Panc1 (cell line): ENCODE measurements around the gene KLHL4.

Experiments
- CTCF ChIP-seq: fragments of 450-650 bp; IDR thresholded peaks from 2 replicates; pipeline ENCODE4 v1.5.1; 2017; ENCODE audit warnings: mild to moderate bottlenecking
- TCF7L2 ChIP-seq: IDR thresholded peaks from 2 replicates; pipeline ENCODE4 v1.6.1; 2011; ENCODE audit warnings: mild to moderate bottlenecking, low read depth, low read length, inconsistent platforms

GRCh38 chrX:87475793-87476192 lies 41.8 kb upstream of the KLHL4 start:
- TF ChIP-seq CTCF = no peak
- TF ChIP-seq TCF7L2 = no peak
